RWPE1 (cell line): ENCODE data around the gene TUBA4B.

Experiments
- CTCF ChIA-PET: fragments of 350-600 bp; sonication (Branson Sonifier 250); formaldehyde crosslinking; extraction: SDS; loops from one replicate; lab custom pipeline; 2021; lab: Yijun Ruan, JAX
- POLR2A ChIA-PET: fragments of 400-600 bp; formaldehyde crosslinking; extraction: SDS; loops from one replicate; lab custom pipeline; 2020; ENCODE audit warnings: antibody characterized with exemption; ENCODE audit not compliant: low non-redundant PET; lab: Yijun Ruan, JAX
- DNase-seq: peaks from one replicate; pipeline ENCODE4 v3.0.0; 2012; ENCODE audit warnings: low spot score
- H3K27ac ChIP-seq: fragments of 450-650 bp; 2 replicates; pipeline ENCODE4 v1.5.1; 2017
- CTCF ChIP-seq: fragments of 450-650 bp; conservative IDR thresholded peaks from 2 replicates; pipeline ENCODE4 v1.5.1; 2017; ENCODE audit warnings: low read depth, mild to moderate bottlenecking

The TUBA4B gene

GRCh38 chr2:219261024-219261855, 8.2 kb downstream of the TUBA4B start:
- POLR2A ChIA-PET = interaction anchor here (0.6 kb wide), 2 partner anchors 8 to 44 kb away, joined by 3 to 4 read pairs; partner anchors contain the start of gene TUBA4B

GRCh38 chr2:219266232-219266631, 13.2 kb downstream of the TUBA4B start:
- peak overlapping the region; percentile 10; the same call in 1 of the 2 replicates for H3K27ac ChIP-seq
- ChIA-PET CTCF (interaction anchor here (0.7 kb wide), 1 partner anchor 107 kb away, joined by 4 read pairs; no protein-coding TSS in a partner anchor), POLR2A (no interaction called here)
- no peak for TF ChIP-seq CTCF
- DNase-seq = no peak

More at GRCh38 chr2:219261024-219261855, 8.2 kb downstream of the TUBA4B start:
- CTCF ChIA-PET = interaction anchor here (0.6 to 1.3 kb wide), 3 partner anchors 34 to 1362 kb away, joined by 3 to 5 read pairs (median 5); no protein-coding TSS in a partner anchor
- no peak for TF ChIP-seq CTCF
- no peak overlapping the region for H3K27ac ChIP-seq
- DNase-seq = no peak

GRCh38 chr2:219266886-219267285, 13.8 kb downstream of the TUBA4B start:
- ChIA-PET POLR2A (no interaction called here), CTCF (no interaction called here)
- no peak for DNase-seq
- H3K27ac ChIP-seq = no peak overlapping the region
- TF ChIP-seq CTCF = no peak

- no peak for DNase-seq
- POLR2A ChIA-PET = no interaction called here
- TF ChIP-seq CTCF = no peak
- peak overlapping the region; percentile 37; the same call in 1 of the 2 replicates for H3K27ac ChIP-seq
- CTCF ChIA-PET = interaction anchor here (0.7 kb wide), 1 partner anchor 1120 kb away, joined by 4 read pairs; no protein-coding TSS in a partner anchor
Measured at GRCh38 chr2:219268294-219268693, 15.3 kb downstream of the TUBA4B start.

- no peak for TF ChIP-seq CTCF
- no peak for DNase-seq
- POLR2A ChIA-PET = interaction anchor here (0.6 kb wide), 1 partner anchor 12 kb away, joined by 4 read pairs; no protein-coding TSS in a partner anchor
- H3K27ac ChIP-seq = peak overlapping the region; percentile 83
- CTCF ChIA-PET = interaction anchor here (0.6 to 1.0 kb wide), 2 partner anchors 26 to 55 kb away, joined by 3 to 4 read pairs; no protein-coding TSS in a partner anchor
Measured at GRCh38 chr2:219269362-219270054, 16.5 kb downstream of the TUBA4B start.

GRCh38 chr2:219270055-219270372, 17.0 kb downstream of the TUBA4B start:
- H3K27ac ChIP-seq = peak overlapping the region; percentile 83
- ChIA-PET POLR2A (interaction anchor here (0.6 kb wide), 1 partner anchor 12 kb away, joined by 4 read pairs; no protein-coding TSS in a partner anchor), CTCF (interaction anchor here (0.6 to 1.0 kb wide), 2 partner anchors 25 to 54 kb away, joined by 3 to 4 read pairs; no protein-coding TSS in a partner anchor)
- TF ChIP-seq CTCF = no peak
- no peak for DNase-seq
